ENCODE data around the gene DSG2.

- TF ChIP-seq CTCF (IDR thresholded peaks at IDR 0.05; ENCODE audit: low read depth, low read length) (no peak), POLR2A (IDR thresholded peaks at IDR 0.05; ENCODE audit: extremely low read depth, insufficient read length) (no peak), MAX (IDR thresholded peaks at IDR 0.05; ENCODE audit: low read depth, low read length) (no peak), MYC (IDR thresholded peaks at IDR 0.05; ENCODE audit: low read depth, low read length) (no peak)
Measured at GRCh38 chr18:31489311-31489710, 8.7 kb upstream of the DSG2 start.

All from NB4 (cell line).